ENCODE measurements around the gene TEX30.
"Not testable (repeated sequence)": the region's sequence is repeated elsewhere in the genome, so short reads cannot be mapped to it uniquely, and the experiment has no call there.

TEX30 gene

GRCh38 chr13:102773441-102774213 lies at the start of gene TEX30:
Gene TEX30, minus strand, starts transcription at chr13:102773786. Its CDS starts 3,760 bp downstream, at chr13:102770026.
- peak; percentile 86 for DNase-seq (ENCODE audit: low spot score)

- DNase-seq (ENCODE audit: low spot score), result no peak
These were observed 44.3 kb upstream of the TEX30 start for GRCh38 chr13:102817907-102818306.

- DNase-seq (ENCODE audit: low spot score), result no peak
These were observed 43.7 kb upstream of the TEX30 start for GRCh38 chr13:102817241-102817640.

DNA sequence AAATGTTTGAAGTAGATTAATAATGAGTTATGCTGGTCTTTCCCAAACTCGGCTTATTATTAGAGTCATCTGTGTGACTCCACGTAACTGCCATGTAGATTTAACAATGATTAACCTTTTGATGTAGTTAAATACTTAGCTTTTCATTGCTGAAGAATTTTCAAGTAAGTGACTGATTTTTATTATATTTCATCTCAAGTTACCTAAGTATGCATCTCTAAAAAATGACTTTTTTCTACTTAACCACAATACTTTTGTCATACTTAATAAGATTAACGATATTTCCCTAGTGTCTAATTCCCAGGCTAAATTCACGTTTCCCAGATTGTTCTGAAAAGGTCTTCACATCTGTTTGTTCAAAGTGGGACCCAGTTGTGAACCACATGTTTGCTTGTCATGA lies 43.1 kb upstream of the TEX30 start:
- no peak for DNase-seq (ENCODE audit: low spot score)

- DNase-seq (ENCODE audit: low spot score), result no peak
These were observed 42.2 kb upstream of the TEX30 start for GRCh38 chr13:102815788-102816187.

- DNase-seq (ENCODE audit: low spot score), result no peak
These were observed 41.2 kb upstream of the TEX30 start for GRCh38 chr13:102814793-102815192.

- DNase-seq (ENCODE audit: low spot score), result no peak
These were observed 40.5 kb upstream of the TEX30 start for GRCh38 chr13:102814025-102814607.

DNA sequence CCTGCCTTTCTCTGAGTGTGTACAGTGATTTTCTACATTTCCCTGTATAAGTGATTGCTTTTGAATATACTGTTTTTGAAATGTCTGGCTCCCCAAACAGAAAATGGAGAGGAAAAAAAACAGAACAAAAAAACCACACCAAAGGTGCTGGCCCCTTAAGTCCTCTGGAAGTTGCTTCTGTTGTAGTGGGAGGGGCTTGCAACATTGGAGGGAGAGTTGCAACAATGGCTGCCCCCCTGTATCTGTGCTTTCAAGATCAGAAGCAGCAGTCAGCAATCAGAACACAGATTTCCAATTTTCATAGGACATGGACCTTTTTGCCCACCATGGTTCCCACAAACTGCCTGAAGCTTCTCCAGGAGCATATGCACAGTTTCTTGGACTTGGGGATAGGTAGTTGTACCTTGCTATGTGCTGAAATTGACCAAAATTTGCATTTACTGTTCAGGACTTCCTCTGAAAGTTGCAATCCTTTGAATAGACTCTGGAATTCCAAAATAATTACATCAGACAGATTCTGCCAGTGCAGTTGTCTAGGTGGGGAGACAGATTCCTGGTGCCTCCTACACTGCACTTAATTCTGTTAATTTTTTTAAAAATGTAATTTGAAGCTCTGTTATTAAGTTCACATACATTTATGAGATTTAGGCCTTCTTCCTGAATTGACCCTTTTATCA lies 39.2 kb upstream of the TEX30 start:
- DNase-seq (ENCODE audit: low spot score), result no peak

GRCh38 chr13:102807699-102808098 lies 34.1 kb upstream of the TEX30 start:
- DNase-seq (ENCODE audit: low spot score), result no peak

DNA sequence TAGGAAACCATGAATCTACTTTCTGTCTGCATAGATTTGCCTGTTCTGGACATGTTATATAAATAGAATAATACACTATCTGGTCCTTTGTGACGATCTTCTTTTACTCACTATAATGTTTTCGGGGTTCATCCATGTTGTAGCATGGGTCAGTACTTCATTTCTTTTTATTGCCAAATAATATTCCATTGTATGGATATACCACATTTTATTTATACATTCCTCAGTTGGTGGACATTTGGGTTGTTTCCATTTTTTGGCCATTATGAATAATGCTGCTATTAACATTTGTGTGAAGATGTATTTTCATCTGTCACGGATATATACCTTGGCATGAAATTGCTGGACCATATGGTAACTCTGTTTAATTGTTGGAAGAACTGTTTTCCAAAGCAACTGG lies 32.1 kb upstream of the TEX30 start:
- no peak for DNase-seq (ENCODE audit: low spot score)

GRCh38 chr13:102800145-102801041 lies 26.8 kb upstream of the TEX30 start:
- peak; percentile 73 for DNase-seq (ENCODE audit: low spot score)

DNA sequence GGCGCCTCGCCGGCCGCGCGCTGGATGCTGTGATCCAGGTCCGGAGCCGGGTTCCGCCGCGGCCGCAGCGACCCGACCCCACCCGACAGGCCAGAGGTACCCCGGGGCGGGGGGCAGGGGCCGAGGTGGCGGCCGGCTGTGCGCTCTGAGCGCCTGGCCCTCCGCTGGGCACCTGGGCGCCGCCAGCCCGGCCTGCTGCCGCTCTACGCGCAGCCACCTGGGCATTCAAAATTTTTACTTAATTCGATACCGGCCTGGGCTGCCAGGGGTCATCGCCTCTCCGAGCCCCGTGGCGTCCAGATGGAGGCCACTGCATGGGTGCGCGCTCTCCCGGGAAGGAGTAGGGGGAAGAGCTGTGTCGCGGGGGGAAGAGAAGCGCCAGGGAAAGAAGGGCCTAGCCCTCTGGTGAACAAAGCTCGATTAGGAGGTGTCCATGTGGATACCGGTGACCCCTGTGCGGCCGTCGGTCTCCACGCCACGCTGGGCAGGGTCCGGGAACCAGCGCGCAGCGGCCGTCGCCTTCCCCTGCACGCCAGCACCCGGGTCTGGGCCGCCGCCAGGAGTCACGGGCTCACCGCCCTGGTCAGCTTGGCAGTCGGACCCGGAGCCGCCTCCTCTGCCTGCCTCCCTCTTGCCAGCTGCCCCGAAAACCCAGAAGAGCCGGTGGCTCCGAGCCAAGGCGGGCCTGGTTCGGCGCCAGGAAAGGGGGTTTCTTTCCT lies 26.0 kb upstream of the TEX30 start:
- DNase-seq (ENCODE audit: low spot score), result peak; percentile 41

DNA sequence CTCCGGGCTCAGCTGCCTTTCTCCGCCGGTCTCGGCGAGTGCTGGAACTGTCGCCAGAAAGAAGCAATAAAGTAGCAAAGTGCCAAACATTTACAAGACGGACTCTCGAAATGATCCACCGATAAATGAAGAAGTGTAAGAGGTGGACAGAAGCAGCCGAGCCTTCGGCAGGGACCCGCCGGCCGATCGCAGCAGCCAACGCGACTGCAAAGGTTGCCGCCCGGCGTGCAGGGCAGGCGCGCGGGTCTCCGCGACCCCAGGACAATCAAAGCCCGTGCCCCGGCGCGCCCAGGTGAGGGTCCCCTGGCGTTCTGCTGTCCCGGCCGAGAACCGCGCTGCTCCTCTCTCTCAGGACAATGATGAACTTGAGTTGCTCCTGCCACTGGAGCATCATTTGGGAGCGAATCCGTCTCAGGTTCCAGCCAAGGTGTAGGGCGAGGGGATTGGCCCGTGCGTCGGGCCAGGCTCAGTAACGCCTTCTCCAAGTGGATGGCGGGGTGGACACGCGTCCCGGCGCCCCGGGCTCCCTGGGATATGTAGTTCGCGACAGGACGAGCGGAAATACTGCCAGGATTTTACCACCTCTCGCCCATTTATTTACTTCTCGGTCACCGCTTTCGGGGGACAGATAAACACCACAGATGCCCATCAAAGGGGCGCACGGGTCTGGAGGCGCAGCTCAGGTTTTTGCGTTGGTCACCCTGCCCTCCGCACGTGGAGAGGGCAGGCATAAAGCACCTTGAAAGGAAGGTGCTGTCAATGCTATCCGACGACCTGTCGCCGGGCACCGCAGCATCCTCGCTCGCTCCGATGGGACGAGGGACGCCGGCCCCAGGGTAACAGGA lies 25.2 kb upstream of the TEX30 start, which contains the start of the genes BIVM and POGLUT2:
Gene BIVM, plus strand, starts transcription at position 539 of the 845 bp plus-strand sequence. CDS start 8,149 bp downstream, outside the sequence.
Gene POGLUT2, minus strand, starts transcription at position 396 of the 845 bp plus-strand sequence. Its CDS starts 306 bp downstream, at position 90.
- DNase-seq (ENCODE audit: low spot score), result peak; percentile 93

DNA sequence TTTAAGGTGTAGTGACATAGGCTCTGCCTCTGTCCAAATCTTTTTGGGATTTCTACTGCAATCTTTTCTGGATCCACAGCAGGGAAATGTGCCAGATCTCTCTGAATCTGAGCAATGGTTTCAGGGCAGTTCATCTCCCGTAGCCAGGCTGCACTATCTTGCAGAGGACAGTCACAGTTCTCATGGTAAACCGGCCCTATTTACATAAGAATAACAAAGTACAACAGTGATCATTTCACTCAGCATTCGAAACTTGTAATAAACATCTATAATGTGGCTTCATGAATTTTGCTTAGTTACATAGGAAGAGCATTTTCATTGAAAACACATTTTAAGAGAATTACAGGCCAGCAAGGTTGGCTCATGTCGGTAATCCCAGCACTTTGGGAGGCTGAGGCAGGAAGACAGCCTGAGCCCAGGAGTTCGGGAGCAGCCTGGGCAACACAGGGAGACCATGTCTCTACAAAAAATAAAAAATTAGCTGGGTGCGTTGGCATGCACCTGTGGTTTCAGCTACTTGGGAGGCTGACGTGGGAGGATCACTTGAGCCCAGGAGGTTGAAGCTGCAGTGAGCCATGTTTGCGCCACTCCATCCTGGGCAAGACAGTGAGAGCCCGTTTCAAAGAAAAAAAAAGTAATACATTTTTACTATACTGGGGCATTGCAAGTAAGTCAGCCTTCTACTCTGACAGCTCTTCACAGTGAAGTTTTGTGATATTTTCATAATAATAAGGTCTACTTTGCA lies 20.2 kb upstream of the TEX30 start:
- no peak for DNase-seq (ENCODE audit: low spot score)

GRCh38 chr13:102792396-102792795 lies 18.8 kb upstream of the TEX30 start:
- DNase-seq (ENCODE audit: low spot score), result no peak

DNA sequence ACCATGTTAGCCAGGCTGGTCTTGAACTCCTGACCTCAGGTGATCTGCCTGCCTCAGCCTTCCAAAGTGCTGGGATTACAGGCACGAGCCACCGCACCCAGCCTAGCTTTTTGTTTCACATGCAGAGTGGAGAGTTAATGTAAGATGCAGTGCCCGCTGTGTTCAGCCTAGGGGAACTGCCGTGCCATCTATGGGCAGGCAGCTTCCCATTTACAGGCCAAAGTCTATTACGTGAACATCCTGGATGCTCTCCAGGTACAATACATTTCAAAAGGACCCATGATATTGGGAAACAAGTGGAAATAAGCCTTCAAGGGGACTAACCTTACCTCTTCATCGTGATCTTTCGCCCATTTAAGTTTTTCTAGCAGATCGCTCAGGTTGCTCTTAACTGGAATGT lies 15.1 kb upstream of the TEX30 start:
- DNase-seq (ENCODE audit: low spot score), result no peak

DNA sequence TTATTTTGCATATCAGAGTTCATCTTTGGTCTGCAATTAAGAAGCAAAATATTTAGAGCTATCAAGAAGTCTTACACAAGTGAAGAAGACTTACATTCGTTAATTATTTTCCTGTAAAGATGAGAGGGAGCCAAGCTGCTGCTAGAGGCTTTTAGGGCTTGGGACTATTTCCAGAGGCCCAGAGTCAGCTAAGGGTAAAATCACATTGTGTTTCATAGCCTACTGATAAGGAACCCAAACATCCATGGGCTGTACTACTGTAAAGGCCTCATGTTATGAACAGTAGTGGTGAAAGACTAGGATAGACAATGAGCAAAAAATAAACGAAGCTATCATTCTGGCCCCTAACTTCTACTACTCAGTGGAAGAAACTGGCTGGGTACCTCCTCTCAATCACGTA lies 10.9 kb upstream of the TEX30 start:
- DNase-seq (ENCODE audit: low spot score), result no peak

GRCh38 chr13:102781591-102781990 lies 8.0 kb upstream of the TEX30 start:
- DNase-seq (ENCODE audit: low spot score), result no peak

DNA sequence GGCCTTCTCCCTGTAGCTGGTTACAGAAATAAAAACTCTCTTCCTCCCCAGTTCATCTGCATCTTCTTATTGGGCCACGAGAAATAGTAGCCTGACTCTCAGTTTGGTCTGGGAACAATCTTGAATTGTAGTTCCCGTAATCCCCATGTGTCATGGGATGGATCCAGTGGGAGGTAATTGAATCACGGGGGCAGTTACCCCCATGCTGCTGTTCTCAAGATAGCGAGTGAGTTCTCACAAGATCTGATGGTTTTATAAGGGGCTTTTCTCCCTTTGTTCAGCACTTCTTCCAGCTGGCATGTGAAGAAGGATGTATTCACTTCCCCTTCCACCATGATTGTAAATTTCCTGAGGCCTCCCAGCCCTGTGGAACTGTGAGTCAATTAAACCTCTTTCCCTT lies 7.1 kb upstream of the TEX30 start:
- DNase-seq (ENCODE audit: low spot score), result not testable (repeated sequence)

All from Ammon's horn (tissue), 1 donor.